HEK293T (cell line): ENCODE results near the gene MESP1.

Experiments
- CTCF ChIA-PET: fragments of 350-600 bp; formaldehyde crosslinking; extraction: SDS; loops from one replicate; lab custom pipeline; 2021; ENCODE audit warnings: antibody characterized with exemption, inconsistent platforms; lab: Yijun Ruan, JAX
- POLR2A ChIA-PET: fragments of 350-600 bp; formaldehyde crosslinking; extraction: SDS; loops from one replicate; lab custom pipeline; 2020; ENCODE audit warnings: antibody characterized with exemption, inconsistent platforms; lab: Yijun Ruan, JAX
- DNase-seq: peaks from one replicate; pipeline ENCODE4 v3.0.0; 2012; ENCODE audit warnings: mixed read lengths; ENCODE audit errors: extremely low spot score
- ARNT ChIP-seq: fragments of 450-650 bp; IDR thresholded peaks from 2 replicates; pipeline ENCODE4 v1.6.1; 2017; ENCODE audit warnings: mild to moderate bottlenecking
- BHLHE40 ChIP-seq: fragments of 450-650 bp; IDR thresholded peaks from 2 replicates; pipeline ENCODE4 v1.6.1; 2016; ENCODE audit warnings: mild to moderate bottlenecking, moderate library complexity, borderline replicate concordance
- CTBP1 ChIP-seq: fragments of 450-650 bp; IDR thresholded peaks from 2 replicates; pipeline ENCODE4 v1.6.1; 2016; ENCODE audit warnings: borderline replicate concordance
- ELF4 ChIP-seq: fragments of 450-650 bp; IDR thresholded peaks from 2 replicates; pipeline ENCODE4 v1.6.1; 2017; ENCODE audit warnings: antibody characterized with exemption
- FOXA1 ChIP-seq: fragments of 450-650 bp; IDR thresholded peaks from 2 replicates; pipeline ENCODE4 v1.6.1; 2016; ENCODE audit warnings: mild to moderate bottlenecking
- FOXK2 ChIP-seq: fragments of 450-650 bp; IDR thresholded peaks from 2 replicates; pipeline ENCODE4 v1.6.1; 2016; ENCODE audit warnings: mild to moderate bottlenecking
- FOXM1 ChIP-seq: fragments of 450-650 bp; IDR thresholded peaks from 2 replicates; pipeline ENCODE4 v1.6.1; 2017; ENCODE audit warnings: mild to moderate bottlenecking, borderline replicate concordance
- HDGF ChIP-seq: fragments of 450-650 bp; IDR thresholded peaks from 2 replicates; pipeline ENCODE4 v1.6.1; 2017; ENCODE audit warnings: antibody characterized with exemption, borderline replicate concordance
- L3MBTL2 ChIP-seq: fragments of 450-650 bp; conservative IDR thresholded peaks from 2 replicates; pipeline ENCODE4 v1.6.1; 2016; ENCODE audit warnings: mild to moderate bottlenecking
- LEF1 ChIP-seq: fragments of 450-650 bp; IDR thresholded peaks from 2 replicates; pipeline ENCODE4 v1.6.1; 2017; ENCODE audit warnings: mild to moderate bottlenecking, borderline replicate concordance
- NFRKB ChIP-seq: fragments of 450-650 bp; IDR thresholded peaks from 2 replicates; pipeline ENCODE4 v1.6.1; 2016; ENCODE audit warnings: mild to moderate bottlenecking, moderate library complexity
- SP1 ChIP-seq: fragments of 450-650 bp; IDR thresholded peaks from 2 replicates; pipeline ENCODE4 v1.6.1; 2017
- SUZ12 ChIP-seq: fragments of 450-650 bp; IDR thresholded peaks from 2 replicates; pipeline ENCODE4 v1.6.1; 2016; ENCODE audit warnings: mild to moderate bottlenecking
- TARDBP ChIP-seq: fragments of 450-650 bp; IDR thresholded peaks from 2 replicates; pipeline ENCODE4 v1.6.1; 2016
- ZNF384 ChIP-seq: fragments of 450-650 bp; IDR thresholded peaks from 2 replicates; pipeline ENCODE4 v1.6.1; 2016
- TF ChIP-seq, protein P1 (sequence below): fragments of 450-650 bp; IDR thresholded peaks from 2 replicates; pipeline ENCODE4 v1.6.1; 2016

MESP1 gene

DNA sequence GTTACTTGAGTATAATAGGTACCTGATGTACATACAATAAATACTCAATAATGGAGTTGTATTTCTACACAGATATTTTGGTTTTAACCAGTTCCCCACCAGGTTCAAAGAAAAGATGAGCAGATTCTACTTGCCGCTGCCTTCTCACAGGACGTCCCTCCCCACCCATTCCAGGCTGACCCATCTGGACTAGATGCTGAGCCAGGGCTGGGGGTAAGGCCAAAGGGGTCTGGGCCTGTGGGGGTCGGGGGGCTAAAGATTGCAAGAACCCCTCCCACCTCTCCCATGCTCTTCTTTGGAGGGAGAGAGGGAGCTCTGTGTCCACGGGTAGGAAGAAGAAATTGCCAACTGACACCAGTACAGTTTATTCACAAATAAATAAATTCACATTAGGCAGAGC lies 1.5 kb downstream of the MESP1 start:
- TF ChIP-seq BHLHE40: no peak
- TF ChIP-seq, protein P1, sequence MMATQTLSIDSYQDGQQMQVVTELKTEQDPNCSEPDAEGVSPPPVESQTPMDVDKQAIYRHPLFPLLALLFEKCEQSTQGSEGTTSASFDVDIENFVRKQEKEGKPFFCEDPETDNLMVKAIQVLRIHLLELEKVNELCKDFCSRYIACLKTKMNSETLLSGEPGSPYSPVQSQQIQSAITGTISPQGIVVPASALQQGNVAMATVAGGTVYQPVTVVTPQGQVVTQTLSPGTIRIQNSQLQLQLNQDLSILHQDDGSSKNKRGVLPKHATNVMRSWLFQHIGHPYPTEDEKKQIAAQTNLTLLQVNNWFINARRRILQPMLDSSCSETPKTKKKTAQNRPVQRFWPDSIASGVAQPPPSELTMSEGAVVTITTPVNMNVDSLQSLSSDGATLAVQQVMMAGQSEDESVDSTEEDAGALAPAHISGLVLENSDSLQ: no peak
- no peak for TF ChIP-seq FOXM1
- TF ChIP-seq CTBP1: no peak
- TF ChIP-seq NFRKB: no peak
- TF ChIP-seq ELF4: no peak
- no peak for TF ChIP-seq ZNF384
- no peak for TF ChIP-seq HDGF
- no peak for TF ChIP-seq LEF1
- no peak for TF ChIP-seq SUZ12
- TF ChIP-seq FOXA1: no peak
- DNase-seq: no peak
- ChIA-PET POLR2A (interaction anchor here (1.6 kb wide), 1 partner anchor 11 kb away, joined by 5 read pairs; no protein-coding TSS in a partner anchor), CTCF (interaction anchor here (0.6 to 1.4 kb wide), 4 partner anchors 10 to 278 kb away, joined by 3 to 7 read pairs (median 6); no protein-coding TSS in a partner anchor)

DNA sequence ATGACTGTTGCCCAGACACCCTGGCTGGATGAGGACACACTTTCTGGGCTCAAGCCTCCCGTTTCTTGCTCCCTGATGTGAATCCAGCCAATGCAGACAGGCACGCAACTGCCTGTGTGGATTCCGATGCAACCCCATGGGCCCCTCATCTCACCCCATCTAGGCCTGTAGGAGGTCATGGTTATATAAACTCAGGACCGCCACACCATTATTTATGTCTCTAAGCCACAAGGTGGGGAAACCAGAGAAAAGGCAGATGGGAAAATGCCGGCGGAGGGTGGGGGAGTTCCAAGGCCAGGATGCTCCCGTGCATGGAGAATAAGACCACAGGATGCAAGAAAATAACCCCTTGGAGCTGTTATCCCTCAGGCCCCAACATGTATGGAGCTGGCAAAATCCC lies 2.0 kb downstream of the MESP1 start:
- CTCF ChIA-PET: interaction anchor here (0.6 to 1.1 kb wide), 3 partner anchors 9 to 279 kb away, joined by 5 to 6 read pairs (median 6); no protein-coding TSS in a partner anchor
- DNase-seq: no peak
- TF ChIP-seq FOXM1 (no peak), L3MBTL2 (no peak), TARDBP (no peak), LEF1 (no peak), FOXA1 (no peak)
- POLR2A ChIA-PET: no interaction called here

DNA sequence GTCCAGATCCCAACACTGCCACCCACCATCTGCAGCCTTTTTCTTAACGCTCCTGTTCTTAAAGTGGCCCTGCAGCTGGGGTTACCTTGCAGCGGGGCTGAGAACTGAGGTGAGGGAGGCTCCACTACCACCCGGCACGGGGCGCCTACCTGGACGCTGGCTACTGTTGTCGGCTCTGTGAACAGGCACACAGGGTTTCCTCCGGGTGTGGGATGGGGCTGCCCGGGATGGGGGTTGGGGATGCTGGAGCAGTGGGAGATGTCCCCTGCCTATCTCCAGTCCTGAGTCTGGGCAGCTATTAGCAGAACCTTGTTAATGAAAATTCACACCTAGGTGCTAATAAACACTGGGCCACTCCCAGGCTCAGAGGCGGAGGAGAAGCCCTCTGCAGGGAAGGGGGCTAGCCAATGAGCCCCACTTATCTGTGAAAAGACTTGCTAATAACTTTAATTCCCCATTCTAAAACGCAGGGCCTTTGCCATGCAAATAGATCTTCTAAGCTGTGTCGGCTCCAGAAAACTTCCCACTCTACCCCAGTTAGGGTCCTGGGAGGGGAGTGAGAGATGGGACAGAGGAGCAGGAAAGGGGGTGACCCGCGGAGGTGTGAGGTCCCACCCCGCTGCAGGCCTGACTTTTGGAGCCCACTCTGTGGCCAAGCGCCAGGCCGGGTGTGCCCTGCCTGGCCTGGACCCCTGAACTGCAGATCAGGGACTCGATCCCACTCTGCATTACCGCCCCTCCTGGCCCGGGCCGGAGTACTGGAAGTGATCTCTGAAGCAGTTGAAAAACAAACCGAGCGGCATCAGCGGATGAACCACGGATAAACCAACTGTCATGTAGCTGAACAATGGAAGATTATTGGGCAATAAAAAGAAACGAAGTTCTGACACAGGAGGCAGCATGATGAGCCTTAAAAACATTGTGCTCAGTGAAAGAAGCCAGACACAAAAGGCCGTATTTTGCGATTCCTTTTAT lies 3.1 kb downstream of the MESP1 start:
- POLR2A ChIA-PET: no interaction called here
- no peak for DNase-seq
- no peak for TF ChIP-seq ZNF384
- TF ChIP-seq BHLHE40: no peak
- no peak for TF ChIP-seq CTBP1
- no peak for TF ChIP-seq HDGF
- TF ChIP-seq, protein P1: no peak
- TF ChIP-seq ELF4: no peak
- CTCF ChIA-PET: interaction anchor here (1.1 kb wide), 1 partner anchor 13 kb away, joined by 5 read pairs; no protein-coding TSS in a partner anchor

DNA sequence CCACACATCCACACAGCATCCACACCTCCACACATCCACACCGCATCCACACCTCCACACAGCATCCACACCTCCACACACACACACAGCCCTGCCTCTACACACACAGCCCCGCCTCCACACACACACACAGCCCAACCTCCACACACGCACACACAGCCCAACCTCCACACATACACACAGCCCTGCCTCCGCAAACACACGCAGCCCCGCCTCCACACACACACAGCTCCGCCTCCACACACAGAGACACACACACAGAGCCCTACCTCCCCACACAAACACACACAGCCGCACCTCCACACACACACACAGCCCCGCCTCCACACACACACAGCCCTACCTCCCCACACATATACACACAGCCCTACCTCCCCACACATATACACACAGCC lies 4.7 kb downstream of the MESP1 start:
- ChIA-PET CTCF (no interaction called here), POLR2A (no interaction called here)
- no peak for DNase-seq
- TF ChIP-seq L3MBTL2: no peak

DNA sequence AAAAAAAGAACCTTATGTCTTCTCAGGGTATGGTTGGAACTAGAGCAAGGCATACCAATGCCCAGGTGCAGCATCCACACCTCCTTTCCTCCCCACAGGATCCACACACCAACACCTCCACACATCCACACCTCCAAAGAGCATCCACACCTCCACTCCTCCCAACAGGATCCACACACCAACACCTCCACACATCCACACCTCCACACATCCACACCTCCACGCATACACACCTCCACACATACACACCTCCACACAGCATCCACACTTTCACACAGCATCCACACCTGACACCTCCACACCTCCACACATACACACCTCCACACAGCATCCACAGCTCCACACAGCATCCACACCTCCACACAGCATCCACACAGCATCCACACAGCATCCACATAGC lies 5.3 kb downstream of the MESP1 start:
- TF ChIP-seq LEF1 (no peak), NFRKB (no peak), FOXK2 (no peak), L3MBTL2 (no peak), SP1 (no peak)
- CTCF ChIA-PET: no interaction called here

DNA sequence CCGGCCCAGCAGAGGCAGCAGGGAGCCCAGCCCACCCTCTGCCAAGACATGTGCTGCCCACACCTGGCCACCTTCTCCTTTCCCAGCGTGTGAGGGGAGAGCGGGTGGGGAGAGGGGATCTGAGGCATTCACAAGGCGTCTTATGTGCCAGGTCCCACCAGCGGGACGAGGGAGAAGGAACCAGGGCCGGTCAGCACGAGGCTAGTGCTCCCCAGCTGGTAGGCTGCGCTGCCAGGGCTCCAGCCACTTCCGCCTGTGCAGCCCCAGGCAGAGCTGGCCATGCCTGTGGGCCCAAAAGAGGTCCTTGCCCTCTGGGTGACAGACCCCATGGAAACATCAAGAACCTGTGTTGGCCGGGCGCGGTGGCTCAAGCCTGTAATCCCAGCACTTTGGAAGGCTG lies 5.9 kb downstream of the MESP1 start:
- CTCF ChIA-PET: no interaction called here
- TF ChIP-seq FOXK2: no peak
- TF ChIP-seq ARNT: no peak
- no peak for TF ChIP-seq BHLHE40
- TF ChIP-seq FOXA1: no peak
- no peak for TF ChIP-seq SUZ12
- TF ChIP-seq, protein P1: no peak
- no peak for TF ChIP-seq FOXM1
- no peak for TF ChIP-seq ZNF384
- no peak for TF ChIP-seq ELF4
- no peak for TF ChIP-seq TARDBP
- no peak for TF ChIP-seq SP1
- POLR2A ChIA-PET: no interaction called here
- no peak for DNase-seq

More for the DNA sequence above, 5.3 kb downstream of the MESP1 start:
- no peak for DNase-seq
- POLR2A ChIA-PET: no interaction called here

DNA sequence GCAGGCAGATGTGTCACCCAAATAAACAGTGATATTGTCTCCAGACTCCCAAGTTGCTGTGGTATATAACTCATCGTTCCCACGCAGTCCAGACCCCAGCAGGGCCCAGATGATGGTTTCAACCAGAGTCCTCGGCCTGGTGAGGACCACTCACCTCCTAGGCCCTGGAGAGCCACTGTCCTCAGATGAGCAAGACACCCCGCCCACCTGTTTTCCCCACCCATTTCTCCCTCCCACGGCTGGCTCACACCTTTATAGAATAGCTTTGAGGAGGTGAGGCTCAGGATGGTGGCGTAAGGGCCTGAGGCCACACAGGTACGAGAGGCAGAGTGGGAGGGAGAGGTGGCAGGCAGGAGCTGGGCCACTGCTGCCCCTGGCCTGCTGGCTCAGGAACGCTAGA lies 7.5 kb downstream of the MESP1 start:
- CTCF ChIA-PET: interaction anchor here (0.7 to 1.3 kb wide), 2 partner anchors 131 to 399 kb away, joined by 3 to 4 read pairs; no protein-coding TSS in a partner anchor
- no peak for DNase-seq
- POLR2A ChIA-PET: interaction anchor here (1.6 kb wide), 1 partner anchor 11 kb away, joined by 4 read pairs; no protein-coding TSS in a partner anchor
- TF ChIP-seq L3MBTL2 (no peak), ZNF384 (no peak), HDGF (no peak), ELF4 (no peak), SP1 (no peak), SUZ12 (no peak), NFRKB (no peak), FOXA1 (no peak), BHLHE40 (no peak), TARDBP (no peak), ARNT (no peak), FOXK2 (no peak), LEF1 (no peak), CTBP1 (no peak), FOXM1 (no peak)
- TF ChIP-seq, protein P1: no peak
